GM19043 (cell line): Measurements from ENCODE around the gene NOL8.

Experiments
- ATAC-seq: cut with Tn5 transposase; IDR thresholded peaks from one replicate; pipeline ENCODE4 v1.9.1; 2021; ENCODE audit warnings: low read depth; ENCODE audit not compliant: unreplicated experiment

Gene NOL8

DNA sequence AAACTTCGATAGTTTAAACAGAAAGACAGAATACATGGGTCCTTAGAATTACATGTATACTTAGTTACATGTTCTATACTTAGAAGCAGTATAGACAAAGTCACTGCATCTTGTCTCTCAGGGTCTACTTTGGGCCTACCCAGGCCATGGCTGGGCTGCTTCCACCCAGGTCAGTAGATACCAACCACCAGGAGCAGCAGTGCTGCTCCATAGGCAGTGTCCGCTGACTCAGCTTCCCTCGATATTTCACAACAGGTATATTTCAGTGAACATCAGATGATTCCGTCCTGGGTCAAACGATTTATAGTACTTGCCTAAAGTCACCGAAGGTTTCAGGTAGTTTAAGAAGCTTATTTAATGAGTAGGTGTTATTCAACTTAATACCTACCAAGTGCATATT is 49.6 kb downstream of the NOL8 start:
- no peak for ATAC-seq

DNA sequence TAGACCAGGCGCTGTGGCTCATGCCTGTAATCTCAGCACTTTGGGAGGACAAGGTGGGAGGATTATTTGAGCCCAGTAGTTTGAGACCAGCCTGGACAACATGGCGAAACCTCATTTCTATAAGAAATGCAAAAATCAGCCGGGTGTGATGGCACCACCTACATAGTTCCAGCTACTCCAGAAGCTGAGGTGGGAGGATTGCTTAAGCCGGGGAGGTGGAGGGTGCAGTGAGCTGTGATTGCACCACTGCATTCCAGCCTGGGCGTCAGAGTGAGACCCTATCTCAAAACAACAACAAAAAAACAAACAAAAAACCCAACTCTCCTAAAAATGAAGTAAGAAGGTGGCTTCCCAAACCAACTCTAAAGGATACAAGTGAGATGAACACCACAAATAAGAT is 54.6 kb downstream of the NOL8 start:
- no peak for ATAC-seq

DNA sequence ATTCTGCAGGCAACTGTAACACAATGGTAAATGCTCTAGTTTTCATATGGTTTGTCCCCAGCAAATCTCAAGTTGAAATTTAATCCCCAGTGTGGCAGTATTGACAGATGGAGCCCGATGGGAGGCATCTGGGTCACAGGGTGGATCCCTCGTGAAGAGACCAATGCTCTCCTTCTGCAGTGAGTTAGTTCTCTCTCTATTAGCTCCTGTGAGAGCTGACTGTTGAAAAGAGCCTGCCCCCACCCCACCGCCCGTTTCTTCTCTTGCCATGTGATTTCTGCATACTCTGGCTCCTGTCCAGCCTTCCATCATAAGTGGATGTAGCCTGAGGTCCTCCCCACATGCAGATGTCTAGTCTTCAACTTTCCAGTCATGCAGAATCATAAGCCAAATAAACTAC is 58.7 kb downstream of the NOL8 start:
- ATAC-seq: no peak

DNA sequence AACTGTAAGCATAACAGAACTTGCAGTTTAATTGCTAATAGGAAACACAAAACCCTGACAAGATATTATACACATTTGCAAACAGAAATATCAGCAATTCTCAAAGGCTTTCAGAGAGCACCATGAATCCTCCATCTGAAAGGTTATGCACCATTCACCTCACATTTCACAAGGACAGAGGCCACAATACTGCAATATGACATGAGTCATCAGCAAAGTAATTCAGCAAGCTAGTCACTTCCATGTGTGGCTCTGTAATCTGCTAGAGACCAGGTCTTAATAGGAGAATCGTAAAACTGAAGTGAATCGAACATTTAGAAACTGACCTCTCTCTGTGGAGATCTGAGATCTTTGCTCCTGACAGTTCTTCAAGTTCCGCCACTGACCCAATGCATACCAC is 60.0 kb downstream of the NOL8 start:
- no peak for ATAC-seq

DNA sequence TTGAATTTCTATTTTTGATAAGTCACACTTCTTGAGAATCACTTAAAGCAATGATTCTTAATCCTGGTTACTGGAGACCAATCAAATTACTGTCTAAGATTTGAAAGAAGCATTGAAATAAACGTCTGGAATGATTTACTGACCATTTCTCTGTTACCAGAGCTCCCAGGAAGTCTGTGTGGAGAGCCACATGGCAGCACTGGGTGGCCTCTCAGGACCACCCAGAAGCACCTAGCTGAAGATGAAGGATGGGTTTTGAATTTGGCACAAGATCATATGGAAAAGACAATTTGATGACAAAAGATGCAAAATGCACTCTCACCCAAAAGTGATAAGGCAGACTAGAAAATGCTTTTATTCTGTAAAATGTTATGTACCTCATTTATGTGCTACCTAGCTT is 62.0 kb downstream of the NOL8 start:
- ATAC-seq: no peak

DNA sequence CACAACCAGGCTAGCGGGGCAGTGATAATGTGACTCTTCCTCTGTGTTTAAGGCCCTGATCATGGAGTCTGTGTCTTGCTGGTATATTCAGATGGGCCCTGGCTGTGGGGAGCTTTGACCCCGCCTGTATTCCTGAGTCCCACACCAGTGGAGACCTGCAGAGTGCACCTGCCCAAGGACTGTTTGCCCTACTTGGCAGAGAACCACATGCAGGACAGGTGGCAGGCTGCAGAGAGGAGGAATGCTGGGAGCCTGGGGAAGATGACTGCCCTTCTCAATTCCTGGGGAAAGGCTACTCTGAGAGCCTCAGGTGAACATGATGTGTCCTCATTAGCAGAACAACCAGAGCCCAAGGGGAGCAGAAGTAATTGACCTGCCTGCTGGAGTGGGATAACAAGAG is 67.8 kb downstream of the NOL8 start:
- no peak for ATAC-seq

DNA sequence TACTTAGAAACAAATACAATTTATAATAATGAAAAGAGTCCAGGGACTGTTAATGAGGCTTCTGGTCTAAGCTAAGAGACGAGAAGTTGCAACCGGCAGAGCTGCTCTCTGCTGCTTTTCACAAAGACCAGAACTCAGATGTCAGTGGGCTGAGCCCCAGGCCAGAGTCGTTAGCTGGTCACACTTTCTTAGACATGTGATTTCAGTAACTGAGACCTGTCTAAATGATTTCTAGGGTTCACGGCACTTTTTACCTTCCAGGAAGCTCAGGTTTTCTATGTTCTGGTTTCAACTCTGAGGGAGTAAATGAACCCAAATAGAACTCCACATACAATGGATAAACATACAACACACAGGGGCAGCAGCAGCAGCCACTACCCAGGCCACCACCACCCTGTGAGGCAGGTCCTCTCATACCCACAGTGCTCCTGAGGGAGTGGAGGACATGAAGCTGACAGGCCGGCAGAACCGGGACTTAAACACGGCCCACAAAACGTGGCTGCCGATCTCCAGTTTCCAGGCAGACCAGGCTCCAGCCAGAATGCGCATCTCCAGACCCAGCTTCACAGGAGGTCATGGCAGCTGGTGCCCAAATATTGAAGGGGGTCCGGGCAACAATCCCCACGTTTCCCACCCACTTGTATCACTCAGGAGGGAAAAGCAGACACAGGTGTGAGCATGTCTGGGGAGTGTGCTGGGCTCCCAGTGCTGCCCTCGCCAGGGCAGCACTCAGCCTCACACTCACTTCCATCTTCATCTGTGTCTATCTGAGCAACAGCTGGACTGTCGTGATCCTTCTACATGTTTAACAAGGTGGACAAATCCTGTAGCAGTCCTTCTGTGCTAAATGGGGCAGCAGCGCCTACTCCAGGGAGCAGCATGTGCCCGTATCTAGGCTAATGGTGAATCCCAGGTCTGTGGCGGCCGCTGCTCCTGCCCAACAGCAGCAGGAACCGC is 70.5 kb downstream of the NOL8 start:
- ATAC-seq: no peak

DNA sequence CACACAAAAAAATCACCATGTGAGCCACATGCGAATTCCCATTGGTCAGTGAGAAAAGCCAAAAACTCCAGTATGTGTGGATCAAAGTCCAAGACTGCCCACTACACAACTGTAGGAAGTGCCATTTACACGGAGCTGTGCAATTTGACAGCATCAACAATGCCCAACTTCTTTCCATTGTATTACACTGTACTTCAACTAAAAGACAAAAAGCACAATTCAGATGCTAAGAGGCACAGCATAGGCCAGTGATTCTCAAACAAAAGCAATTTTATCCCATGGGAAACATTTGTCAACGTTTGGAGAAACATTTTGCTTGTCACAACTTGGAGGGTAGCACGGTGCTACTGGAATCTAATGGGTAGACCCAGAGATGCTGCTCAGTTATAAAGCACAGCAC is 71.5 kb downstream of the NOL8 start:
- ATAC-seq: no peak

DNA sequence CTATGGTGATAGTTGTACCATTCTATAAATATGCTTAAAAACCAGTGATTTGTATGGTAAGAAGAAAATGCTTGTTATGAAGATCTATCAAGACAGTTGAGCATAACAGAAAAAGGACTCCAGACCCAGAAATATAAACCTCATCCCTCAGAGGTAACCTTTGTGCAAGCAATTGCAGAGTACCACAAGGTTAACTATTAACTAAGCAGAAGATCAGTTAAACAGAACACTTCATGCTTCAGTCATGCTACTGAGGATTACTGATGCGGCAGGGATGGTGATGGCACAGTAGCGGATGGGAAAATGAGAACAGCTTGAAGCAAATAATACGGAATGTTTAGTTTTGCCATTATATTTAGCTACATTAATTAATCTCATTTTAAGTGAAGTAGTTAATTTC is 77.2 kb downstream of the NOL8 start:
- no peak for ATAC-seq
